IMR-90 (cell line): Measurements from ENCODE around the gene LYSMD3. TPM values are rescaled to one million over a fixed set of nuclear protein-coding genes. Genes with fewer than 3 reads are reported as not detected.

Source experiments
- ATAC-seq: fragments of 200-7000 bp; cut with Tn5 transposase; 2 replicates; pipeline ENCODE4 v1.9.1; 2020; ENCODE audit warnings: low read depth, mild to moderate bottlenecking, moderate library complexity
- BruUV-seq: library from RNA; stranded (reverse); fragments of 400-500 nt; replicated peaks from 2 replicates; lab custom pipeline; 2021; lab: Mats Ljungman, UMichigan
- CTCF ChIA-PET: fragments of 300-600 bp; formaldehyde crosslinking; extraction: SDS; loops from one replicate; lab custom pipeline; 2021; ENCODE audit warnings: antibody characterized with exemption; lab: Yijun Ruan, JAX
- POLR2A ChIA-PET: fragments of 300-600 bp; sonication (Branson Sonifier 250); formaldehyde crosslinking; loops from one replicate; lab custom pipeline; 2022; ENCODE audit warnings: antibody characterized with exemption; ENCODE audit not compliant: unreplicated experiment; lab: Charles Lee
- DNase-seq: peaks from one replicate; pipeline ENCODE4 v3.0.0; 2013
- H2AFZ ChIP-seq: replicated peaks from 2 replicates; pipeline ENCODE3; 2013; ENCODE audit warnings: low read length, mild to moderate bottlenecking; ENCODE audit not compliant: poor library complexity
- H2AK5ac ChIP-seq: 2 replicates; pipeline ENCODE4 v1.6.1; 2013; ENCODE audit warnings: low read depth, low read length, inconsistent platforms
- H2AK9ac ChIP-seq: replicated peaks from 2 replicates; pipeline ENCODE3; 2013; ENCODE audit warnings: mild to moderate bottlenecking, low read depth, low read length, moderate library complexity; ENCODE audit not compliant: poor library complexity
- H2BK120ac ChIP-seq: 2 replicates; pipeline ENCODE4 v1.6.1; 2013; ENCODE audit warnings: low read depth, low read length, inconsistent platforms
- H2BK15ac ChIP-seq: 3 replicates; pipeline ENCODE4 v1.6.1; 2013; ENCODE audit warnings: low read depth, low read length, inconsistent platforms
- H2BK20ac ChIP-seq: 2 replicates; pipeline ENCODE4 v1.6.1; 2013; ENCODE audit warnings: low read depth, mild to moderate bottlenecking, inconsistent platforms, low read length, moderate library complexity
- H2BK5ac ChIP-seq: 2 replicates; pipeline ENCODE4 v1.6.1; 2013; ENCODE audit warnings: mild to moderate bottlenecking, low read depth, low read length, inconsistent platforms; ENCODE audit not compliant: poor library complexity, severe bottlenecking
- H3K14ac ChIP-seq: replicated peaks from 2 replicates; pipeline ENCODE4 v1.6.1; 2013; ENCODE audit warnings: low read depth, low read length, inconsistent platforms
- H3K18ac ChIP-seq: 2 replicates; pipeline ENCODE4 v1.6.1; 2013; ENCODE audit warnings: low read depth, low read length, control low read depth
- H3K23ac ChIP-seq: 2 replicates; pipeline ENCODE4 v1.6.1; 2013; ENCODE audit warnings: low read depth, low read length, inconsistent platforms
- H3K27ac ChIP-seq: 2 replicates; pipeline ENCODE4 v1.5.1; 2013; ENCODE audit warnings: mild to moderate bottlenecking, control low read depth, low read length; ENCODE audit not compliant: insufficient read depth
- H3K27me3 ChIP-seq: 2 replicates; pipeline ENCODE4 v1.6.1; 2013; ENCODE audit warnings: low read length; ENCODE audit not compliant: control insufficient read depth, insufficient read depth
- H3K36me3 ChIP-seq: 2 replicates; pipeline ENCODE4 v1.6.1; 2013; ENCODE audit warnings: low read length, mixed read lengths; ENCODE audit not compliant: control insufficient read depth, insufficient read depth
- H3K4ac ChIP-seq: 2 replicates; pipeline ENCODE4 v1.6.1; 2013; ENCODE audit warnings: low read depth, low read length, inconsistent platforms
- H3K4me1 ChIP-seq: 2 replicates; pipeline ENCODE4 v1.6.1; 2013; ENCODE audit warnings: low read length, mixed read lengths; ENCODE audit not compliant: control insufficient read depth, insufficient read depth
- H3K4me2 ChIP-seq: 2 replicates; pipeline ENCODE4 v1.6.1; 2013; ENCODE audit warnings: low read depth, mild to moderate bottlenecking, control low read depth, low read length, moderate library complexity
- H3K4me3 ChIP-seq: 2 replicates; pipeline ENCODE4 v1.5.1; 2013; ENCODE audit warnings: low read depth, mild to moderate bottlenecking, control low read depth, low read length, moderate library complexity; ENCODE audit not compliant: insufficient read depth
- H3K56ac ChIP-seq: 2 replicates; pipeline ENCODE4 v1.6.1; 2013; ENCODE audit warnings: low read length, inconsistent platforms; ENCODE audit not compliant: insufficient read depth; ENCODE audit errors: extremely low read depth
- H3K79me1 ChIP-seq, 2 experiments: 2 replicates each; pipeline ENCODE4 v1.6.1; 2013; ENCODE audit warnings: low read length in 2 of 2, inconsistent platforms in 1 of 2, low read depth in 1 of 2
- H3K9ac ChIP-seq: 2 replicates; pipeline ENCODE4 v1.6.1; 2013; ENCODE audit warnings: low read depth, low read length, control low read depth
- H3K9me1 ChIP-seq: 2 replicates; pipeline ENCODE4 v1.6.1; 2013; ENCODE audit warnings: low read length, inconsistent platforms; ENCODE audit not compliant: insufficient read depth
- H3K9me3 ChIP-seq: 2 replicates; pipeline ENCODE4 v1.6.1; 2013; ENCODE audit warnings: low read length; ENCODE audit not compliant: control insufficient read depth, insufficient read depth
- H4K20me1 ChIP-seq: 2 replicates; pipeline ENCODE4 v1.6.1; 2013; ENCODE audit warnings: low read length, inconsistent platforms; ENCODE audit not compliant: insufficient read depth
- H4K5ac ChIP-seq: 2 replicates; pipeline ENCODE4 v1.6.1; 2013; ENCODE audit warnings: mild to moderate bottlenecking, low read depth, low read length, control low read depth
- H4K8ac ChIP-seq, 2 experiments: 2 replicates each; pipeline ENCODE4 v1.6.1; 2013; ENCODE audit warnings: low read depth in 2 of 2, low read length in 2 of 2, control low read depth in 1 of 2, inconsistent platforms in 1 of 2
- H4K91ac ChIP-seq: 2 replicates; pipeline ENCODE4 v1.6.1; 2013; ENCODE audit warnings: low read depth, low read length, inconsistent platforms; ENCODE audit not compliant: insufficient read depth
- CEBPB ChIP-seq: IDR thresholded peaks from 2 replicates; pipeline ENCODE4 v1.6.1; 2012; ENCODE audit warnings: low read depth, low read length, improper control_type of control experiment
- CHD1 ChIP-seq: IDR thresholded peaks from 2 replicates; pipeline ENCODE4 v1.6.1; 2012; ENCODE audit warnings: low read depth, low read length, improper control_type of control experiment
- ELK1 ChIP-seq: fragments of 150-350 bp; IDR thresholded peaks from 2 replicates; pipeline ENCODE4 v1.6.1; 2016; ENCODE audit warnings: low read depth, mild to moderate bottlenecking, low read length, moderate library complexity, borderline replicate concordance
- FOS ChIP-seq: fragments of 150-350 bp; IDR thresholded peaks from 2 replicates; pipeline ENCODE4 v1.6.1; 2016; ENCODE audit warnings: low read depth, low read length
- MAZ ChIP-seq: IDR thresholded peaks from 2 replicates; pipeline ENCODE4 v1.6.1; 2012; ENCODE audit warnings: low read depth, mild to moderate bottlenecking, low read length, improper control_type of control experiment, moderate library complexity, borderline replicate concordance
- MXI1 ChIP-seq: IDR thresholded peaks from 2 replicates; pipeline ENCODE4 v1.6.1; 2012; ENCODE audit warnings: low read depth, mild to moderate bottlenecking, low read length, moderate library complexity, borderline replicate concordance
- NFE2L2 ChIP-seq: fragments of 150-350 bp; IDR thresholded peaks from 2 replicates; pipeline ENCODE4 v1.6.1; 2016; ENCODE audit warnings: low read depth, mild to moderate bottlenecking, low read length
- POLR2A ChIP-seq: IDR thresholded peaks from 2 replicates; pipeline ENCODE4 v1.6.1; 2012; ENCODE audit warnings: mild to moderate bottlenecking, low read depth, low read length
- RAD21 ChIP-seq: IDR thresholded peaks from 2 replicates; pipeline ENCODE4 v1.6.1; 2012; ENCODE audit warnings: low read length, improper control_type of control experiment
- RCOR1 ChIP-seq: IDR thresholded peaks from 2 replicates; pipeline ENCODE4 v1.6.1; 2012; ENCODE audit warnings: mild to moderate bottlenecking, low read length, improper control_type of control experiment; ENCODE audit not compliant: insufficient replicate concordance
- SMC3 ChIP-seq: fragments of 150-350 bp; IDR thresholded peaks from 2 replicates; pipeline ENCODE4 v1.6.1; 2016; ENCODE audit warnings: low read depth, mild to moderate bottlenecking, antibody characterized with exemption, low read length, moderate library complexity
- WGBS, 2 experiments: methylation state at CpG; one replicate each; pipeline versions ENCODE4 v1.1.5 to v1.1.7; 2013; ENCODE audit warnings: missing lambda C conversion rate in 2 of 2; ENCODE audit not compliant: insufficient read length in 1 of 2; ENCODE audit errors: extremely low coverage in 2 of 2; 5-methylcytosine and 5-hydroxymethylcytosine counted together
- dilution Hi-C: fragments of 300-500 bp; cut with HindIII; formaldehyde crosslinking; loops from one replicate; pipeline ENCODE4 v1.14.3; 2018; ENCODE audit warnings: low sequenced_read_pairs; ENCODE audit not compliant: unreplicated experiment
- in situ Hi-C: fragments of 300-500 bp; cut with MboI; formaldehyde crosslinking; loops from 3 replicates; pipeline ENCODE4 v1.14.3; 2019; ENCODE audit warnings: low sequenced_read_pairs, inconsistent platforms, mixed read lengths
- intact Hi-C: fragments of 100-400 bp; cut with micrococcal nuclease; formaldehyde crosslinking; loops from 2 replicates; pipeline ENCODE4 v1.10.0; 2022
- polyA plus RNA-seq, 3 experiments: library from polyadenylated mRNA; depleted of rRNA; stranded (reverse); fragments of >200 nt; gene quantifications; 2 replicates each; pipeline ENCODE4 v1.2.3, GENCODE V29; 2012; ENCODE audit warnings: low replicate concordance in 1 of 3
- total RNA-seq: library from RNA; depleted of rRNA; stranded (reverse); fragments of >200 nt; gene quantifications from 2 replicates; pipeline ENCODE4 v1.2.3, GENCODE V29; 2012

The LYSMD3 gene
- total and polyA plus RNA-seq, 2 of the 4 experiments (the other 2 are of a cell fraction): 10.2 to 21.1 TPM

- Histone ChIP-seq H3K9ac (no peak overlapping the region), H3K9me3 (no peaks in the 10 kb centered on the region), H3K23ac (no peak overlapping the region), H4K20me1 (no peaks in the 10 kb centered on the region), H3K14ac (no peak overlapping the region), H3K4me3 (no peak overlapping the region), H3K4me2 (no peak overlapping the region), H3K9me1 (no peaks in the 10 kb centered on the region), H3K4ac (no peak overlapping the region), H2BK5ac (no peak overlapping the region), H3K79me1 (no peaks in the 10 kb centered on the region), H4K5ac (no peak overlapping the region), H2AFZ (no peak overlapping the region), H4K91ac (no peak overlapping the region), H3K27ac (no peak overlapping the region), H4K8ac (no peak overlapping the region), H2BK15ac (no peak overlapping the region), H2BK20ac (no peak overlapping the region), H3K27me3 (peaks cover 18% of the 10 kb centered on the region), H2BK120ac (no peak overlapping the region), H2AK5ac (no peak overlapping the region), H3K36me3 (no peaks in the 10 kb centered on the region), H3K18ac (no peak overlapping the region), H3K4me1 (no peaks in the 10 kb centered on the region), H3K56ac (no peak overlapping the region), H2AK9ac (no peak overlapping the region)
- WGBS, 2 experiments: no CpG with 5 or more reads among the region's 5 CpGs
- intact Hi-C loops: no loop called here
- BruUV-seq: no TSS peak
- ChIA-PET CTCF (no interaction called here), POLR2A (no interaction called here)
- ATAC-seq (no peak), DNase-seq (no peak)
- TF ChIP-seq RCOR1 (no peak), ELK1 (no peak), MXI1 (no peak), FOS (no peak), CEBPB (no peak), CHD1 (no peak), MAZ (no peak), RAD21 (no peak), NFE2L2 (no peak), SMC3 (no peak), POLR2A (no peak)
- in situ Hi-C loops: no loop called here
- dilution Hi-C loops: no loop called here
These were observed 33.0 kb upstream of the LYSMD3 start for GRCh38 chr5:90562341-90562740.
